Measurements from ENCODE around the gene PPIF. TPM values are rescaled to one million over a fixed set of nuclear protein-coding genes. Genes with fewer than 3 reads are reported as not detected.

PPIF gene
- total and polyA plus RNA-seq, 7 donors = 26.4 to 74.9 (median 48.5) TPM

DNA sequence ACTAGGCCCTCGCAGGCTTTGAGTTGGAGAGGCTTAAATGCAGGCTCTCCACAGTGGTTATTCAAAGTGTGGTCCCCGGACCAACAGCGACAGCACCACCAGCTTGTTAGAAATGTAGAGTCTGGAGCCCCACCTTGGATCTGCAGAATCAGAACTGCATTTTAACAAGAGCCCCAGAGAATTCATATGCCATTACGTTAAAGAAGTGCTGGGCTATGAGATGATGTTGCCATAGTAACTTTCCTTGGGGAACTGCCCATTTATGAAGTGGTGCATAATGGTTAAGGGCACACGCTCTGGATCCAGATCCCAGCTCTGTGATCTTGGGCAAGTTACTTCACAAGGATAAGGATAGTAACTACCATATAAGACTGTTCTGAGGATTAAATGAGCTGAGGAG lies 49.3 kb downstream of the PPIF start:
- no peak overlapping the region for H3K27ac ChIP-seq

DNA sequence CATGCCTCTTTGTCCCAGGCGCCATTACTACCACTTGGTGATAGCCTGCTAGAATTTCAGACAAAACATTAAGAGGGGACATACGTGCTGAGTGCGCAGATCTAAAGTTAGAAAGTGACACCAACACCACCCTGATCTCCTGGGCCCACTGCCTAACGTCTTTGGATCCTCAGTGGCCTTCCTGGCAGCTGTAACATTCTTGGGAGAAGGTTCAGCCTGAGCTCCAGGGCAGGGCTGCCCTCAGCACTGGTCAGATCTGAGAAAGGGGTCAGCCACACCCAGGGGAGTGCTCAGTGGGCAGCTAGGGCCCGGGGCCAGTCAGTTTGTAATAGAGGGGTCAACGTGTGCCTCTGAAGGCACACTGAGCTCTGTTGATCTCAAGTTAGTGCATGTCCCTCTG lies 49.8 kb downstream of the PPIF start:
- peaks cover 0 to 32% (median 13%) of the 10 kb centered on the region in 4 donors for H3K4me1 ChIP-seq
- H3K36me3 ChIP-seq = peaks cover 0 to 26% (median 10%) of the 10 kb centered on the region in 4 donors
- no peak overlapping the region for H3K4me3 ChIP-seq
- no peak overlapping the region for H3K27ac ChIP-seq
- 79 to 81% methylated on average over 6 of the region's 6 CpGs for WGBS, 2 donors
- no peak for DNase-seq
- TF ChIP-seq POLR2AphosphoS5 (IDR thresholded peaks at IDR 0.05) (peak in 1 of 4 donors; percentile 31), EP300 (IDR thresholded peaks at IDR 0.05) (no peak), POLR2A (IDR thresholded peaks at IDR 0.05) (no peak)
- TF ChIP-seq, protein P1, sequence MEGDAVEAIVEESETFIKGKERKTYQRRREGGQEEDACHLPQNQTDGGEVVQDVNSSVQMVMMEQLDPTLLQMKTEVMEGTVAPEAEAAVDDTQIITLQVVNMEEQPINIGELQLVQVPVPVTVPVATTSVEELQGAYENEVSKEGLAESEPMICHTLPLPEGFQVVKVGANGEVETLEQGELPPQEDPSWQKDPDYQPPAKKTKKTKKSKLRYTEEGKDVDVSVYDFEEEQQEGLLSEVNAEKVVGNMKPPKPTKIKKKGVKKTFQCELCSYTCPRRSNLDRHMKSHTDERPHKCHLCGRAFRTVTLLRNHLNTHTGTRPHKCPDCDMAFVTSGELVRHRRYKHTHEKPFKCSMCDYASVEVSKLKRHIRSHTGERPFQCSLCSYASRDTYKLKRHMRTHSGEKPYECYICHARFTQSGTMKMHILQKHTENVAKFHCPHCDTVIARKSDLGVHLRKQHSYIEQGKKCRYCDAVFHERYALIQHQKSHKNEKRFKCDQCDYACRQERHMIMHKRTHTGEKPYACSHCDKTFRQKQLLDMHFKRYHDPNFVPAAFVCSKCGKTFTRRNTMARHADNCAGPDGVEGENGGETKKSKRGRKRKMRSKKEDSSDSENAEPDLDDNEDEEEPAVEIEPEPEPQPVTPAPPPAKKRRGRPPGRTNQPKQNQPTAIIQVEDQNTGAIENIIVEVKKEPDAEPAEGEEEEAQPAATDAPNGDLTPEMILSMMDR (IDR thresholded peaks at IDR 0.05) = no peak
- H3K27me3 ChIP-seq = no peaks in the 10 kb centered on the region
- no peaks in the 10 kb centered on the region for H3K9me3 ChIP-seq
- intact Hi-C loops (cut with DNase I) = no loop called here

More for the DNA sequence above, 49.3 kb downstream of the PPIF start:
- Histone ChIP-seq H3K4me1 (peaks cover 0 to 37% (median 15%) of the 10 kb centered on the region in 4 donors), H3K27me3 (no peaks in the 10 kb centered on the region), H3K4me3 (no peak overlapping the region), H3K9me3 (no peaks in the 10 kb centered on the region), H3K36me3 (peaks cover 0 to 26% (median 10%) of the 10 kb centered on the region in 4 donors)
- WGBS, 2 donors = 89 to 94% methylated on average over 5 of the region's 5 CpGs
- peak; percentile 76 for DNase-seq
- peak in 1 of 4 donors; percentile 11 for TF ChIP-seq EP300 (IDR thresholded peaks at IDR 0.05)
- TF ChIP-seq, protein P1 (IDR thresholded peaks at IDR 0.05) = no peak
- intact Hi-C loops (cut with DNase I) = no loop called here

DNA sequence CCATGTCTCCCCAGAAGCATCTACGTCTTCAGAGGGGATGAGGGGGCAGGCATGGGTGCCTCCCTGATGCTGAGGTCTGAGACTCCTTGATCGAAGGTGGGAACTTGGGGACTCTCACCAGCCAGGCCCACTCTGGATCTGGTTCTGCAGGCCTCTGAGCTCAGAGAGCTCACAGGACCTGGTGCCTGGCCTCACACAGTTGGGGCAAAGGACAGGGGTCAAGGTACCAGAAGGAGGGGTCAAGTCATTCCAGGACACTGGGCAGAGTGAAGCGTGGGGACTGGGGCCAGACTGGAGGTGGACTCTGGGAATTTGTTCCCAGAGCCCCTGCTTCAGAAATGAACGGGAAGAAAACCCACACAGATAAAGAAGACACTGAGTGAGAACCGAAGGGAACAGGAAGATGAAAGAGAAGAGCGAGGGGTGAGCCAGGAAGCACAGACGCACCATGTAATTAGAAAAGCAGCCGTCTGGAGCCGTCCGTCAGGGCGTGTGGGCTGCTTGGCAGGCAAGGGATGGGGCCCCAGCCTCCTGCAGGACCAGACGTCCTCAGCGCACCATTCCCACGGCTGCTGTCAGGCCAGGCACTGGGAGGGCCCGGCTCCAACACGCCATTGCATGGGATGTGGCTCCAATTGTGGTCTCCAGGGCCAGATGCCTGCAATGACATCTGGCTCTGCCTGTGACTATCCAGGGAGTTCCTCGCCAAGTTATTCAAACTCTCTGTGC lies 50.5 kb downstream of the PPIF start:
- no peaks in the 10 kb centered on the region for H3K9me3 ChIP-seq
- H3K27ac ChIP-seq = no peak overlapping the region
- no peak for DNase-seq
- peaks cover 0 to 19% (median 10%) of the 10 kb centered on the region in 4 donors for H3K36me3 ChIP-seq
- WGBS, 2 donors = 71 to 78% methylated on average over 17 of the region's 17 CpGs
- H3K27me3 ChIP-seq = no peaks in the 10 kb centered on the region
- no peak for TF ChIP-seq POLR2A (IDR thresholded peaks at IDR 0.05)
- TF ChIP-seq POLR2AphosphoS5 (IDR thresholded peaks at IDR 0.05) = peak in 2 of 4 donors; percentile 25 to 30
- intact Hi-C loops (cut with DNase I) = no loop called here
- peaks cover 0 to 25% (median 9%) of the 10 kb centered on the region in 4 donors for H3K4me1 ChIP-seq
- H3K4me3 ChIP-seq = no peak overlapping the region

DNA sequence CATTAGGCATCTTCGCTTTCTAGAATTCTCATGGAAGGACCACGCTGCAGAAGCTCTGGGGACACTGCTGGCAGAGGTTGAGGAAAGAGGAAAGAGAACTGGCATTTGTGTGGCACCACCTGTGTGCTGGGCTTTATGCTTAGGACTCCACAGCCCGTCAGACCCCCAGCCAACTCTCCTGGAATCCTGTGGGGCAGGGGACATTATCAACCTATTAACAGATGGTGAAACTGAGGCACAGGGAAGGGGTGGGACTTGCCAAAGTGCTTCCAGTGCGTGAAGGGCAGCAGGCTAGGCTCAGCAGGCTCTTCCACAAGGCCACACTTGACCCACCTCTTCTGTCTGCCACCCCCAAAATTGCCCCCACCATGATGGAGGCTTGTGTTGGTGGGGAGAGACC lies 51.4 kb downstream of the PPIF start:
- no peak overlapping the region for H3K27ac ChIP-seq
- H3K9me3 ChIP-seq = no peaks in the 10 kb centered on the region
- WGBS, 2 donors = 88 to 92% methylated on average over 4 of the region's 4 CpGs
- DNase-seq = no peak
- intact Hi-C loops (cut with DNase I) = no loop called here
- no peak for TF ChIP-seq POLR2AphosphoS5 (IDR thresholded peaks at IDR 0.05)
- TF ChIP-seq, protein P1 (IDR thresholded peaks at IDR 0.05) = no peak
- no peak for TF ChIP-seq EP300 (IDR thresholded peaks at IDR 0.05)
- TF ChIP-seq POLR2A (IDR thresholded peaks at IDR 0.05) = no peak
- no peaks in the 10 kb centered on the region for H3K27me3 ChIP-seq
- peaks cover 0 to 11% (median 7%) of the 10 kb centered on the region in 4 donors for H3K36me3 ChIP-seq
- H3K4me3 ChIP-seq = peak overlapping the region in 2 of 4 donors; percentile 3 to 15
- peaks cover 0 to 16% (median 5%) of the 10 kb centered on the region in 4 donors for H3K4me1 ChIP-seq

DNA sequence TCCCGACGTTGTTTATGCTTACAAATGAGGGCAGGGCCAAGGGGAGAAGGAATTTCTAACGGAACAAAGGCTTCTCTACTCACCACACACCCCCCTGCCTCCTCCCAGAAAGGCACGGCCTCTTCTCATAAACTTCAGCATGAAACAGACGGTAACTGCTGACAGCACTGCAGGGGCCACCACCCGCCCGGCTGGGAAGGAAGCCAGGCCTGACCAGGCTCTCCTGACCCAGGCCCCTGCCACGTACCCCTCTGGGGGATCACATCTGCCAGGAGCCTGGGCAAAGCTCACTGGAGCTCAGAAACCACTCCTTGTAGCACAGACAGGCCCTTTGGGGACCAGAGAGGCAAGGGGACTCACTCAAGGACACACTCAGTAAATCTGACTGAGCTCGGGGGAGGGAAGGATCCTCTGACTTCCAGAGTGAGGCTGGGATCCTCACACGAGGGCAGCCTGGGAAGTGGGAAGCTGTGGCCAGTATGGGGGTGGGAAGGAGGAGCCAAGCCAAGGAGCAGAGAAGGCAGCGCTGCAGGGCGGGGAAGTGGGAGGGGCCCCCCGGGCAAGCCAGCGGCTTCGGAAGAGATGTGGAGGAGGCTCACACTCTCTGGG lies 52.1 kb downstream of the PPIF start:
- Histone ChIP-seq H3K4me3 (peak overlapping the region in 2 of 4 donors; percentile 3 to 15), H3K27ac (no peak overlapping the region)
- WGBS, 2 donors = 9 to 33% methylated on average over 15 of the region's 15 CpGs

More for the DNA sequence above, 52.1 kb downstream of the PPIF start:
- DNase-seq = peak; percentile 98
- Histone ChIP-seq H3K36me3 (peaks cover 0 to 4% (median 0%) of the 10 kb centered on the region in 4 donors), H3K9me3 (no peaks in the 10 kb centered on the region), H3K4me1 (peaks cover 0 to 9% (median 2%) of the 10 kb centered on the region in 4 donors), H3K27me3 (no peaks in the 10 kb centered on the region)
- TF ChIP-seq POLR2AphosphoS5 (IDR thresholded peaks at IDR 0.05) (peak; percentile 62 to 83 (median 78)), POLR2A (IDR thresholded peaks at IDR 0.05) (no peak), EP300 (IDR thresholded peaks at IDR 0.05) (peak in 2 of 4 donors; percentile 14 to 58)
- TF ChIP-seq, protein P1 (IDR thresholded peaks at IDR 0.05) = no peak
- intact Hi-C loops (cut with DNase I) = no loop called here
